Lower leg skin (tissue), 4 donors: ENCODE data around the gene LHFPL3. TPM values are rescaled to one million over a fixed set of nuclear protein-coding genes. Genes with fewer than 3 reads are reported as not detected.
"Not testable (repeated sequence)": the region's sequence is repeated elsewhere in the genome, so short reads cannot be mapped to it uniquely, and the experiment has no call there.

Source experiments
- DNase-seq, 2 donors: peaks; one replicate each; pipeline ENCODE4 v3.0.0-alpha.2; 2019; ENCODE audit warnings: low spot score in 2 of 2
- H3K4me3 ChIP-seq: fragments of 200-600 bp; sonication (generic); 2 replicates; pipeline ENCODE4 v1.5.1; 2017; ENCODE audit warnings: mild to moderate bottlenecking, low read depth; ENCODE audit not compliant: poor library complexity, severe bottlenecking
- POLR2A ChIP-seq, 2 donors: fragments of 450-650 bp; IDR thresholded peaks; one replicate each; pipeline ENCODE4 v1.6.1; 2016 to 2017; ENCODE audit warnings: antibody characterized with exemption in 2 of 2, mild to moderate bottlenecking in 1 of 2, moderate library complexity in 1 of 2
- WGBS, 2 donors: methylation state at CpG; one replicate each; pipeline ENCODE4 v1.1.5; 2018; 5-methylcytosine and 5-hydroxymethylcytosine counted together
- intact Hi-C: fragments of 100-400 bp; cut with DNase I; formaldehyde crosslinking; loops from one replicate; pipeline ENCODE4 v1.15.0; 2023; ENCODE audit warnings: low total_unique reads
- total RNA-seq, 4 donors: library from RNA; depleted of rRNA; stranded (reverse); fragments of >200 nt; gene quantifications; one replicate each; pipeline ENCODE4 v1.1.0, GENCODE V29; 2016
- TF ChIP-seq, protein P1 (sequence below), 3 donors: fragments of 450-650 bp; IDR thresholded peaks; one replicate each; pipeline ENCODE4 v1.5.1; 2016; ENCODE audit warnings: antibody characterized with exemption in 3 of 3, mild to moderate bottlenecking in 3 of 3, moderate library complexity in 2 of 3

The LHFPL3 gene
- total RNA-seq, 4 donors from 2014 or later, result 0.16 to 2.4 TPM; not detected in 2

DNA sequence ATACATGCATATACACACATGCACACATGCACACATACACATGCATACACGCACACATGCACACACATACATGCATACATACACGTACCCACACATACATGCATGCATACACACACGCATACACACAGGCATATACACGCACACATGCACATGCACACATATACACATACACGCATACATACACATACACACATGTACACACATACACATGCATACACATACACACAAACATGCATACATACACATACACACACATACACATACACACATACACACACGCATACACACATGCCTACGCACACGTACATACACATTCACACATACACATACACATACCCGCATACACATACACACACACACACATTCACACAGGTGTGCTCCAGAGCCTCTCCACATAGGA, 604.6 kb downstream of the LHFPL3 start:
- intact Hi-C loops, result no loop called here
- 92 to 94% methylated on average over 9 of the region's 9 CpGs for WGBS, 2 donors
- TF ChIP-seq POLR2A (IDR thresholded peaks at IDR 0.05), result no peak
- TF ChIP-seq, protein P1, sequence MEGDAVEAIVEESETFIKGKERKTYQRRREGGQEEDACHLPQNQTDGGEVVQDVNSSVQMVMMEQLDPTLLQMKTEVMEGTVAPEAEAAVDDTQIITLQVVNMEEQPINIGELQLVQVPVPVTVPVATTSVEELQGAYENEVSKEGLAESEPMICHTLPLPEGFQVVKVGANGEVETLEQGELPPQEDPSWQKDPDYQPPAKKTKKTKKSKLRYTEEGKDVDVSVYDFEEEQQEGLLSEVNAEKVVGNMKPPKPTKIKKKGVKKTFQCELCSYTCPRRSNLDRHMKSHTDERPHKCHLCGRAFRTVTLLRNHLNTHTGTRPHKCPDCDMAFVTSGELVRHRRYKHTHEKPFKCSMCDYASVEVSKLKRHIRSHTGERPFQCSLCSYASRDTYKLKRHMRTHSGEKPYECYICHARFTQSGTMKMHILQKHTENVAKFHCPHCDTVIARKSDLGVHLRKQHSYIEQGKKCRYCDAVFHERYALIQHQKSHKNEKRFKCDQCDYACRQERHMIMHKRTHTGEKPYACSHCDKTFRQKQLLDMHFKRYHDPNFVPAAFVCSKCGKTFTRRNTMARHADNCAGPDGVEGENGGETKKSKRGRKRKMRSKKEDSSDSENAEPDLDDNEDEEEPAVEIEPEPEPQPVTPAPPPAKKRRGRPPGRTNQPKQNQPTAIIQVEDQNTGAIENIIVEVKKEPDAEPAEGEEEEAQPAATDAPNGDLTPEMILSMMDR (IDR thresholded peaks at IDR 0.05), result no peak
- DNase-seq, result peak in 1 of 2 donors; percentile 48
- no peak overlapping the region for H3K4me3 ChIP-seq

DNA sequence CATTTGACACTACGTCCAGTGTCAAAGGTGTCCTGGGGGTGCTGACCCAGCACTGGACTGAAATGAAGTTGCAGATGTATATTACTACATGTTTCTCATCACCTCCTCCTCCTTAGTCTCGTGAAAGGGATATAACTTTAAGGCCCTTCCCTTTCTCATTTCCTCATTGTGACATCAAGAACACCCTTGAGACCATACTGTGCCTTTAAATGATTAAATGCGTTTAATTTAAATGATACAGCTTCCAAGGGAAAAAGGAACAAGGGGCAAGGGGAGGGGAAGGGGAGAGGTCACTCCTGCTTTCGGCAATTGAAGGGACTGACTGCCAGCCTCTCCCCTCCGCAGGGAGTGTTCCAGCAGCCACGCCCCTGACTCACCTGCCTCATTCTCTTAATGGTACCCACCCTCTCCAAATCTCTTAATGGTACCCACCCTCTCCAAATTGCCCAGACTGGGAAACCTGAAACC, 605.2 kb downstream of the LHFPL3 start:
- no peak for DNase-seq
- WGBS, 2 donors, result 45 to 53% methylated on average over 6 of the region's 6 CpGs
- no peak overlapping the region for H3K4me3 ChIP-seq
- intact Hi-C loops, result no loop called here
- TF ChIP-seq POLR2A (IDR thresholded peaks at IDR 0.05), result no peak
- TF ChIP-seq, protein P1 (IDR thresholded peaks at IDR 0.05), result no peak

DNA sequence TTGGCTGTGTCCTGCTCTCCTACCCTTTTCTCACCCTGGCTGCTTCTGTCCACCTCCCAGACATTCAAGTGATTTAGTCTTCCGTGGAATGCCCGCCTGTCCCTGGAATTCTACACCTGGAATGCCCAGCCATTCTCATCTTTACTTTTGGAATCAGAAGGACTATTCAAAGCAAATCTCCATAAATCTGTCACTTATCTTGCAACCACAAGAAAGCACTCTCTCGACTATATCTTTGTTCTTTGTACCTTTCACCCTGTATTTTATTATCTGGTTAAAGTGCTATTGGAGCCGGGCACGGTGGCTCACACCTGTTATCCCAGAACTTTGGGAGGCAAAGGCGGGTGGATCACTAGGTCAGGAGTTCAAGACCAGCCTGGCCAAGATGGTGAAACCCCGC, 606.3 kb downstream of the LHFPL3 start:
- no peak overlapping the region for H3K4me3 ChIP-seq
- WGBS, 2 donors, result 83 to 86% methylated on average over 7 of the region's 7 CpGs
- intact Hi-C loops, result no loop called here
- TF ChIP-seq, protein P1 (IDR thresholded peaks at IDR 0.05), result no peak
- no peak for TF ChIP-seq POLR2A (IDR thresholded peaks at IDR 0.05)
- DNase-seq, result no peak

- no peak for DNase-seq
- H3K4me3 ChIP-seq, result no peak overlapping the region
- no peak for TF ChIP-seq POLR2A (IDR thresholded peaks at IDR 0.05)
- TF ChIP-seq, protein P1 (IDR thresholded peaks at IDR 0.05), result no peak
- intact Hi-C loops, result no loop called here
Measured at GRCh38 chr7:104935276-104935675, 606.9 kb downstream of the LHFPL3 start.

DNA sequence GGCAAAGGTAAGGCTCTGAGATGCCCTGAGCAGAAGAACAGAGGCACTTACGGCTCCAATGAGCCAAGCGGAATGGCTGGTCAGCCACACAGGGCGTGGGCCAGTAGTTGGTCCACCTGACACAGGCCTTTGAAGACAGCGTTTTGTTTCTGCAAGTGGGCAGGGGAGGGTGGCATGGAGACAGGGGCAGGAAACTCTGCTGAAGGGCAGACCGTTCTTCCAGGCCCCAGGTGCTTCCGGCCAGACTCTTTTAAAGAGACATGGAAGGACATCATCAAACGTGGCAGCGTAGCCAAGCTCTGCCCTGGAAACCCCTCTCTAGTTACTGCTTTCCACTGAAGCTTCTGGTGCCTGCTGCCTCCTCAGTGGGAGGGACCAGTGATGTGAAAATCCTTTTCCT, 608.1 kb downstream of the LHFPL3 start:
- 74 to 94% methylated on average over 8 of the region's 8 CpGs for WGBS, 2 donors
- no peak for DNase-seq

DNA sequence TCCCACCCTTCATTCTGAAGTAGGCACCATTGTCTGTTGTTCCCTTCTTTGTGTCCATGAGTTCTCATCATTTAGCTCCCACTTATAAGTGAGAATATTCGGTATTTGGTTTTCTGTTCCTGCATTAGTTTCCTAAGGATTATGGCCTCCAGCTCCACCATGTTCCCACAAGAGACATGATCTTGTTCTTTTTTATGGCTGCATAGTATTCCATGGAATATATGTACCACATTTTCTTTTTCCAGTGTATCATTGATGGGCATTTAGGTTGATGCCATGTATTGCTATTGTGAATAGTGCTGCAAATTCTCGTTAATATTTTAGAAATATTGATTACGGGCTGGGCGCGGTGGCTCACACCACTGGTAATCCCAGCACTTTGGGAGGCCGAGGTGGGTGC, 609.1 kb downstream of the LHFPL3 start:
- DNase-seq, intact Hi-C loops, H3K4me3 ChIP-seq: not testable (repeated sequence)
- 96 to 99% methylated on average over 6 of the region's 6 CpGs for WGBS, 2 donors

More for the DNA sequence above, 608.1 kb downstream of the LHFPL3 start:
- intact Hi-C loops, result no loop called here
- no peak overlapping the region for H3K4me3 ChIP-seq
- TF ChIP-seq, protein P1 (IDR thresholded peaks at IDR 0.05), result no peak
- no peak for TF ChIP-seq POLR2A (IDR thresholded peaks at IDR 0.05)
